ENCODE measurements around the gene FHIT. TPM values are rescaled to one million over a fixed set of nuclear protein-coding genes. Genes with fewer than 3 reads are reported as not detected.
"Not testable (repeated sequence)": the region's sequence is repeated elsewhere in the genome, so short reads cannot be mapped to it uniquely, and the experiment has no call there.

FHIT gene
- total RNA-seq, 1 donor from 2014 or later, result 1.3 TPM

GRCh38 chr3:61227799-61228198 lies 23.5 kb downstream of the FHIT start:
- DNase-seq (ENCODE audit: low read depth, low spot score), result no peak

DNA sequence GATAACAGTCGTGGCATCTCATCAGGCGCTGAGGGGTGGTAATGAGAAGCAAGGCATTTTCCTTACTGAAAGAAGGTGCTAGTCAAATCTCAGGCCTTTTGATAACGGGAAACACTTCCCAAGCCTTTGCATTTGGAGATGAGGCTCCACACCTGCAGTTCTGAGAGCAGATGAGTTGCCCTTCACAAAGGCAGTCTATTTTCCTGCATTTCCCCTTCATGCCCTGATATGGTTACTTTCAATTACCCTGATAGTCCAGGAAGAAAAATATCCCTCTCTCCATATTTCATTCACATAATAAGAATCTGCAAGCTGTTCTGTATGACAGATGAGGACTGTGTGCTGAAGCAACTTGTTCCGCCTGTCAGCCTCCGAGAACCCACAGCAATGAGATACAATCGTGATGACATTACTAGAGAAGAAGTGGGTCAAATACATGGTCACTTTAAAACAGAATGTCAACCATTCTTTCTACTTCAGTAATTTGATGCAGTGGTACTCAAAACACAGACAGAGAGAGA lies 25.0 kb downstream of the FHIT start:
- no peak for DNase-seq (ENCODE audit: low read depth, low spot score)

GRCh38 chr3:61224823-61225222 lies 26.4 kb downstream of the FHIT start:
- DNase-seq (ENCODE audit: low read depth, low spot score), result no peak

DNA sequence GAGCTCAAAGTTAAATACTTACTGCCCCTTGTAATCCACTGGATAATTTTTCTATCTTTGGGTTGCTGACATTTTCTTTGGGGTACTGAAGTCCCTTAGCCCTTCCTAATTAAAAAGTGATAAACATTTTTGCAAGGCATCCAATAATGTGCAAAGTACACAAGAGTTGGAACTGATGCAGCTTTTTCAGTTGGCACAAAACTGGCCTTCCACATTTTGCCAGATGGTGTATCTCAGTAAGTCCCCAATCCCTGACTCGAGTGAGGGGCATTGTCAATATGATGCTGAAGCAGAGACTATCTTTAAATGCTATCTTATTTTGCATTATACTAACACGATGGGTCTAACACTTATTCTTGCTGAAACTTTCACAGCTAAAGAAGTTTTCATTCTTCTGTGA lies 27.8 kb downstream of the FHIT start:
- DNase-seq (ENCODE audit: low read depth, low spot score), result no peak

DNA sequence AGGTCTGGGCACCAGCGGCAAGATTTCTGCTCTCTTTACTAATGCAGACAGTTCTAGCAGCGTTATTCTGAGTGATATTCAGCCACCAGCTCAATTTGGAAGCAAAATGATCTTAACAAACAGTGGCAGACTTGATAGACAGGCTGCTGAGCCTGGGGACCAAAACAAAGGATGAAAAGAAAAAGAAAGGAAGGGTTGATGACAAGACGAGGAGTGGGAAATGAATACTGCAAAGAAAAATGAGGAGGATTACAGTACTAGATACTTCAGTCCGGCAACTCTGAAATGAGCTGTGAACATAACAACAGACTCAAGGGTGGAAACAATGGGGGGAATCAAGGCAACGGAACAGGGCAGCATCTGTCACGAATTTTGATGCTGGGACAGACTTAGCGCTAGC lies 28.8 kb downstream of the FHIT start:
- no peak for DNase-seq (ENCODE audit: low read depth, low spot score)

DNA sequence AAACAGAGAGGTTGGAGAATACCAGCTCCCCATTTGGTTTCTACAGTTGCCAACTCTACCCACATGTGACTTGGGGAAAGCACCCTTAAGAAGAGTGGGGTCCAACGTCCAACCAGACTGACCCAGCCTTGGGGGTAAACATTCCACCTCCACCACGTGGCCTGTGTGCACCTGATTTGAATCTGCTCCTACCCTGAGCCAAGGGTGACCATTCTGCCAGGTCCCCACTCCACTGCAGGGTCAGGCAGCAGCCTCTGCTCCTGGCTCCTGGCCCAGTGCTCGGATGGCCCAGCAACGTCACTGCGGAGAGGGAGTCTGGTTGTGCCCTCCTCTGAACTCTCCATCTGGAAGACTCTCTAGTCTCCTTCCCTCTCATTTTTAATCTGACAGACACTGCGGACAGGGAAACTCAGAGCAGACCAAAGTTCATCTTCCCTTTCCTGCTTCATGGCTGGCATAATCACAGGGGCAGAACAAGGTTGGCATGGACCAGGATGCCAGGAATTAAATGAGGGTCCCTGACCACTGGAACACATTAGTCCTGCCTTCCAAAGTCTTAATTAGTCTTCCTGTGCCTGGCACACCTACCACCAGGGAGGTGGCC lies 29.4 kb downstream of the FHIT start:
- no peak for DNase-seq (ENCODE audit: low read depth, low spot score)

DNA sequence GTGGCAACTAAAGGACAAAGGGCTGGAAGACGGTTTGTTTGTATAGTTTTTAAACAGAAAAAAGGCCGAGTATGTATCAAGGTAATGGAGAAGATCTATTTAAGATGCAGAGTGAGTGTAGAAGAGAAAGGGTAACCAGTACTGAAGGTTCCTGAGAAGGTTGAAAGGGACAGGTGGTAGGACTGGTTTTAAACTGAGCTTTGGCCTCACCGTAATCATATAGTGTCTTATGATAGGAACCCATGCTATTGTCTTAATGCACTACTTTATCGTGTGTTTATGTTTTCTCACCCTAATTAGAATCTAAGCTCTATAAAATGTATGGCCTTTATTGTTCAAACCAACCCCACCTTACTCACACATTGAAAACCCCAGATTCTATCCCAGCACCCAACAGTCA lies 32.7 kb downstream of the FHIT start:
- no peak for DNase-seq (ENCODE audit: low read depth, low spot score)

DNA sequence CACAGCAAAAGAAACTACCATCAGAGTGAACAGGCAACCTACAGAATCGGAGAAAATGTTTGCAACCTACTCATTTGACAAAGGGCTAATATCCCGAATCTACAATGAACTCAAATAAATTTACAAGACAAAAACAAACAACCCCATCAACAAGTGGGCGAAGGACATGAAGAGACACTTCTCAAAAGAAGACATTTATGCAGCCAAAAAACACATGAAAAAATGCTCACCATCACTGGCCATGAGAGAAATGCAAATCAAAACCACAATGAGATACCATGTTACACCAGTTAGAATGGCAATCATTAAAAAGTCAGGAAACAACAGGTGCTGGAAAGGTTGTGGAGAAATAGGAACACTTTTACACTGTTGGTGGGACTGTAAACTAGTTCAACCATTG lies 35.1 kb downstream of the FHIT start:
- not testable (repeated sequence) for DNase-seq (ENCODE audit: low read depth, low spot score)

DNA sequence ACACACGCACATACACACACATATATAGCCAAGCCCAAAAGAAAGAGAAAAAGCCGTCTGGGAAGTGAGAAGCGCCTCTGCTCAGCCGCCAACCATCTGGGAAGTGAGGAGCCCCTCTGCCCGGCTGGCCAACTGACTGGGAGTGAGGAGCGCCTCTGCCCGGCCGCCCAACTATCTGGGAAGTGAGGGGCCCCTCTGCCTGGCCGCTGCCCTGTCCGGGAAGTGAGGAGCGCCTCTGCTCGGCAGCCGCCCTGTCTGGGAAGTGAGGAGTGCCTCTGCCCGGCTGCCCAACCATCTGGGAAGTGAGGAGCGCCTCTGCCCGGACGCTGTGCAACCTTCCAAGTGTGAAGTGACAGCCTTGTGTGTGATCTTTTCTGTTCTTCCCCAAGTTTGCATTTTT lies 49.2 kb downstream of the FHIT start:
- DNase-seq (ENCODE audit: low read depth, low spot score), result no peak

DNA sequence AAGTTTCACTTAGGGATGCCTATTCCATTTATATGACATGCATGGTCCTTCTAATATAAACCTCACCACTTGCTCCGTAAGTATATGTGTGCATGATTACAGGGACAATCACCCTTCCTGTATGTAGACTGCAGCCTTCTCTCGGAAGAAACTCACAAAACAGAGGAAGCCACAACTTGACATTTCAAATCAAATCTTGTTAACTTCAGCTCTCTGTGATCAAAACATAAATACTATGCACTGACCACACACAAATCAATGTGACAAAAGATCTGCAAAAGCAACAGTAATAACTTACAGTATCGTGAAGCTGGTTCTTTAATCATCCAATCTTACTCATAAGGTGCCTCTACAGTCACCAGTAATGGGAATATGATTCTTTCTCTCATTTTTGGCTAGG lies 50.2 kb downstream of the FHIT start:
- DNase-seq (ENCODE audit: low read depth, low spot score), result no peak

DNA sequence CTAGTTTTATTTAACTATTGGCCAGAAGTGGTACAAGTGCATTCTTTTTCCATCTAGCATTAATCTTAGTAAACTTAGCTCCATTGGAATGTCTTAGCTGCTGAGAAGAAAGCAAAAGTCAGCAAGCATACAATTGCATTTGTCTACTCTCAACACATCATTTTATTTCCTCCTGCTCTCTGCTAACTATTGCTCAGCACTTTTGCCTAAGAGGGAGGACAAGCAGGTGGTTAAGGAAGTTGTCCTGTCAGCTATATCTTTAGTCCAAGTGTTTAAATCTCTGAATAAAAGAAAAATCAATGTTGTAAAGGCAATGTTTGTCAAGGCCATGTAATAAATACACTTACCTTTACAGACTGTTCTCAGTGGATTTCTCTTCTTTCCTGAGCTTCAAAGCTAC lies 51.0 kb downstream of the FHIT start:
- DNase-seq (ENCODE audit: low read depth, low spot score), result no peak

- DNase-seq (ENCODE audit: low read depth, low spot score), result no peak
These were observed 51.4 kb downstream of the FHIT start for GRCh38 chr3:61199843-61200242.

DNA sequence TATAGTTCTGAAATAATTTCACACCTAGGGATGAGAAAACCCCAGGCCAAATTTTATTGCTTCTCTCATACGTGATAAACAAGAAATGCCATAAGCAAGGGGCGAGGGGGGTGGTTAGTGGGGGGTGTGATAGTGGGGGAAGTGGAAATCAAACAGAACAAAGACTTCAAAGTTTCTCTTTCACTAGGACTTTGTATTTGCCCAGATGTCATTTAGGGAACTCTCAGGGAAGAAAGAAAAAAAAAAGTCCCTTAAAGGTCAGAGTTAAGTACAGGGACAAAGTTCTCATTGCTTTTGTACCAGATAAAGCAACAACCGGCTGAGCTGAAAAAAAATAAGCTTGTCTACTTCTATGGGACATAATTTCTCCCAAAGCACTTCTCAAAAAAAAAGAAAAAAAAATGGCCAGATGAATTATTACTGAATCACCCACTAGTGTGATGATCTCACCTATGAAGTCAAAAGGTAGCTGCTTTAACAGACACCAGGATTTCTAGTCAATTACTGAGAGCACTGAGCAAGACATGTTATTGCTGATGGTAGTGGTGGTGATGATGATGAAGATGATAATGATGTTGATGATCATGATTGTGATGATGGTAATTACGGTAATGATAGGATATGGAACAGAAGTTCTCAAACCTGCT lies 56.2 kb downstream of the FHIT start:
- no peak for DNase-seq (ENCODE audit: low read depth, low spot score)

DNA sequence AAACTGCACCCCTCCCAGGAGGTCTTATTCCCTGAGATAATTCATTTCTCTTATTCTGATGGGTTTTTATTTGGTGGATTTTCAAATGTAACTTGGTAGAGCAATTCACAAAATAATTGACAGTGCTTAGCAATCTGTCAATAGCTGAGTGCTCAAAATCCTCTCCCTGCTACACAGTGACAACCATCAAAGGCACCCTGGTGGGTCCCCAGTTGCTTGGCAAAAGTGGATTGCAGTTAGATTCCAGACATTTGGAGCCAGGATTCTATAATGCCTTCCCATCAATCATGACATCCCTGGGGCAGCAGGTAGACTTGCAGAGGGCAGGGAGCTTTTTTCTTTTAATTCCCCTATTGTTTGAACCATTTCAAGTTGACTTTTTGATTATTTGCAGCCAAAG lies 59.0 kb downstream of the FHIT start:
- no peak for DNase-seq (ENCODE audit: low read depth, low spot score)

- not testable (repeated sequence) for DNase-seq (ENCODE audit: low read depth, low spot score)
These were observed 61.0 kb downstream of the FHIT start for GRCh38 chr3:61190205-61190604.

DNA sequence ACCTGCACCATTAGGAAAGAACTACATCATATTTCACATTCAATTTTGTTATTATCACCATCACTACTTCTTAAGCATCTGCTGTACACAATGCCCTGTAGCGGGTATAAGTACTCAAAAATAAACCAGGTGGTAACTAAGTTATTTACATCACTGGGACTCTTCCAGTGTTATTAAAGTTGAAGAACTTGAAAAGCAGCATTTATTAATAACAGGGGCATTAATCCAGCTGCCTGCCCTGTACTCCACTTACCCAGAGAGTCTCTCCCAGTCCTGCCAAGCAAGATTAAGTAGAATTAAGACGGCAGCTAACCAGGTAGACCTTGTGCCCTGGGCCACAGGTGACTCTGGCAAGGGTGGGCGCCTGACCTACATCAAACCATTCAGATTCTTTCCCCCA lies 65.2 kb downstream of the FHIT start:
- no peak for DNase-seq (ENCODE audit: low read depth, low spot score)

GRCh38 chr3:61184956-61185355 lies 66.3 kb downstream of the FHIT start:
- no peak for DNase-seq (ENCODE audit: low read depth, low spot score)

DNA sequence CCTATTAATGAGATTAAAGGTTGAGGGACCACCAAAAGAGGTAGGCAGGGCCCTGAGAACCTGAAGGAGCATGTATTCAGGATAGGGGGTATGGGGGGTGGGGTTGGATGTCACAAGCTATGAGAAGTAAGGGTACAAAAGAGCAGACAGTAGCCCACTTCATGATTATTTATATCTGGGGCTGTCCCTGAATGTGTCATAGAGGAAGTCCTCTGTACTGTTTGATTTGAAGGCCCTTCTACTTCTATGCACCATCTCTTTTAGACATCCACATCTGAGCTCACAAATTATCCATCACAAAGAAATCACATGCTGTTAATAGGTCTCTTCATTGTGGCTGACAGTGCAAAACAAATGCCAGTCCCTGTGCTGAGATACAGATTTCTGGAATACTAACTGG lies 68.6 kb downstream of the FHIT start:
- no peak for DNase-seq (ENCODE audit: low read depth, low spot score)

DNA sequence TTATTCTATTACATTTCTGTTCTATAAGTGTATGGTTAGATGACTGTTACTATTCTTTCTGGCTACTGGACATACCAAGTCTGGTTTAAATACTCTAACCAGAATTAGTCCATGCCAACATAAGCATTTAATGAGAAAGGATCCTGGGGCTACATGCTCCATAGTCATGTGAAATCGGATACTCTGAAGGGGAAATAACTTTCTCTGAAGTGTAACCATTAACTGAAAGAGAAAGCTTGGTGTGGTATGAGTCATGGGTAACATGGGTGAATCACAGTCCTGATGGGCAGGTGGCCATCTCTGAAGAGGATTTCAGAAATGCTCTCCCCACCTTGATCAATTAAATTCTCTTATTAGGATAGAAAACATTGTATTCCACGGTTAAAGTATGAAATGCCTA lies 69.4 kb downstream of the FHIT start:
- no peak for DNase-seq (ENCODE audit: low read depth, low spot score)

DNA sequence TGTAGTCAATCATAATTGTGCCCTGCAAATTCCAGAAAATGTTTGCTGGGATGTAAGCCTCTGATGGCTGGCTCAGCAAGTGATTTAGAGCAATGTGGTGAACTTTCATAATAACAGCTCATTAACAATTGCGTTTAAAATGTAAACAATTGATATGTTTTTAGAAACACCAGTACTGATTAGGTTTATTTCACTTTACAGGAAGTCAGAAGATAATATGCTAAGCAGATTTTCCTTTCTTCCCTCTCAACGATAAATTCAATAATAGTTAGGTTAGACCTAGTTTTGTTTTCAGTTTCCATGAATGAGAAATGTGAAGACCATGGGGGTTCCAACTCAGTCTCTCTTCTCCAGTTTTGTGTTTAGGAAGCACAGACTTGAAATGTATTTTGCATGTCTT lies 71.0 kb downstream of the FHIT start:
- DNase-seq (ENCODE audit: low read depth, low spot score), result no peak

DNA sequence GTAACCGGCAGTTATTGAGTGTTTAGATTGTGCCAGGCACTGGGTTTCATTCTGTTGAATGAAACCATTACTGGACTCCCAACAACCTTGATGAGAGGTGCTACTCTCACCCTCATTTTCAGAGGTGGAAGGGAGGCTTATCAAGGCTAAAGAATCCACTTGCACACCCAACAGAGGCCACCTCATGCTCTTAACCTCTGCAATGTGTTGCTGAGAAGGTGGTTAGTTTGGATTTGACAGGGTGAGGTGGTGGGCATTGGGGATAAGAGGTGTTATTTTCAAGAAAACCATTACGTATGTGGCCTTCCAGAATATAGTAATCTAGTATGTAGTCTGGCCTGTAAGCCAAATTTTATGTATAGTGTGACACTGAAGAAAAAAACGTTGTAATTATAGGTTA lies 73.1 kb downstream of the FHIT start:
- DNase-seq (ENCODE audit: low read depth, low spot score), result no peak

- no peak for DNase-seq (ENCODE audit: low read depth, low spot score)
These were observed 73.8 kb downstream of the FHIT start for GRCh38 chr3:61177450-61177849.

DNA sequence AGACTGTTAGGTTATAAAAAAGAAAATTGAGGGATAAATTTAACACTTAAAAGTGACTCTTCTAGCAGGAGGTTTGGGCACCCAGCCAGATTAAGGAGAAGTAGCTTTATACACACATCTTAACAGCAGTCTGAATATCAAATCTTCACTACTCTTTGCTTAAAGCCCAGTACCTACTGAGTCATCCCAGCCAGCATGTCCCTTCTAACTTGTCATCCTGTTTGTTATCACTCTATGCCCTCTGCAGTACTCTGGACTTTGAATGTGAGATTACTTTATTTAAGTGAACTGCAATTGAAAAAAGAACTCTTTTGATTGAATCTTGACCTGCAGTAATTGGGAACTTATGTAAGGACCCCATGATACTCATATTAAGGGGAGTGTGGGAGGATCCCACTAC lies 77.6 kb downstream of the FHIT start:
- DNase-seq (ENCODE audit: low read depth, low spot score), result no peak
